ENCODE measurements around the gene TEFM.

TEFM gene

DNA sequence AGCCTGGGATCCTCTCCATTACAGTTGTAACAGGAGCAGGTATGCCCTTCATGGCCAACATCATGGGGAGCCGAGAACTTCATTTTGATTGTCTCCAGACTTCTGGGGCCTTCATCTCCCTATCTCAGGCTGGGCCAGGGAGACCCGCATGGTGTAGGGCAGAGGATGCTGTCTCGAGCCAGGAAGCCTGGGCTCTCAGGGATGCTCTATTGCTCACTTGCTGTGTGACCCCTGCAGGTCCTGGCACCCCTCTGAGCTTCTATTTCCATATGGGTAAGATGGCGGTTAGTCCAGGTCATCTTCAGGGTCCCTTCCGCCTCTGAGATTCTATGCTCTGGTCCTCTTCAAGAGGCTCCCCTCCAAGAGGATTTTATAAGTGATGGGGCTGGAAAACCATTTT is 44.2 kb upstream of the TEFM start:
- TF ChIP-seq, protein P1, sequence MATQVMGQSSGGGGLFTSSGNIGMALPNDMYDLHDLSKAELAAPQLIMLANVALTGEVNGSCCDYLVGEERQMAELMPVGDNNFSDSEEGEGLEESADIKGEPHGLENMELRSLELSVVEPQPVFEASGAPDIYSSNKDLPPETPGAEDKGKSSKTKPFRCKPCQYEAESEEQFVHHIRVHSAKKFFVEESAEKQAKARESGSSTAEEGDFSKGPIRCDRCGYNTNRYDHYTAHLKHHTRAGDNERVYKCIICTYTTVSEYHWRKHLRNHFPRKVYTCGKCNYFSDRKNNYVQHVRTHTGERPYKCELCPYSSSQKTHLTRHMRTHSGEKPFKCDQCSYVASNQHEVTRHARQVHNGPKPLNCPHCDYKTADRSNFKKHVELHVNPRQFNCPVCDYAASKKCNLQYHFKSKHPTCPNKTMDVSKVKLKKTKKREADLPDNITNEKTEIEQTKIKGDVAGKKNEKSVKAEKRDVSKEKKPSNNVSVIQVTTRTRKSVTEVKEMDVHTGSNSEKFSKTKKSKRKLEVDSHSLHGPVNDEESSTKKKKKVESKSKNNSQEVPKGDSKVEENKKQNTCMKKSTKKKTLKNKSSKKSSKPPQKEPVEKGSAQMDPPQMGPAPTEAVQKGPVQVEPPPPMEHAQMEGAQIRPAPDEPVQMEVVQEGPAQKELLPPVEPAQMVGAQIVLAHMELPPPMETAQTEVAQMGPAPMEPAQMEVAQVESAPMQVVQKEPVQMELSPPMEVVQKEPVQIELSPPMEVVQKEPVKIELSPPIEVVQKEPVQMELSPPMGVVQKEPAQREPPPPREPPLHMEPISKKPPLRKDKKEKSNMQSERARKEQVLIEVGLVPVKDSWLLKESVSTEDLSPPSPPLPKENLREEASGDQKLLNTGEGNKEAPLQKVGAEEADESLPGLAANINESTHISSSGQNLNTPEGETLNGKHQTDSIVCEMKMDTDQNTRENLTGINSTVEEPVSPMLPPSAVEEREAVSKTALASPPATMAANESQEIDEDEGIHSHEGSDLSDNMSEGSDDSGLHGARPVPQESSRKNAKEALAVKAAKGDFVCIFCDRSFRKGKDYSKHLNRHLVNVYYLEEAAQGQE (IDR thresholded peaks at IDR 0.05; ENCODE audit: insufficient read depth in 1 of 2, low read depth in 2 of 2, low read length in 2 of 2): no peak
- TF ChIP-seq POLR2AphosphoS5 (IDR thresholded peaks at IDR 0.05; ENCODE audit: low read depth, low read length): no peak
- no peak for TF ChIP-seq FOXP2 (optimal IDR thresholded peaks at IDR 0.05; ENCODE audit: borderline replicate concordance, extremely low read depth, extremely low read length, insufficient read depth)
- TF ChIP-seq SIN3A (IDR thresholded peaks at IDR 0.05; ENCODE audit: borderline replicate concordance, insufficient read depth, low read length): no peak
- TF ChIP-seq TAF1 (IDR thresholded peaks at IDR 0.05; ENCODE audit: borderline replicate concordance, insufficient read depth, low read length): no peak

GRCh38 chr17:30947796-30948195 is 41.8 kb upstream of the TEFM start:
- TF ChIP-seq, protein P1 (IDR thresholded peaks at IDR 0.05; ENCODE audit: insufficient read depth in 1 of 2, low read depth in 2 of 2, low read length in 2 of 2): no peak
- TF ChIP-seq TAF1 (IDR thresholded peaks at IDR 0.05; ENCODE audit: borderline replicate concordance, insufficient read depth, low read length): no peak
- no peak for TF ChIP-seq POLR2AphosphoS5 (IDR thresholded peaks at IDR 0.05; ENCODE audit: low read depth, low read length)
- no peak for TF ChIP-seq FOXP2 (optimal IDR thresholded peaks at IDR 0.05; ENCODE audit: borderline replicate concordance, extremely low read depth, extremely low read length, insufficient read depth)
- TF ChIP-seq SIN3A (IDR thresholded peaks at IDR 0.05; ENCODE audit: borderline replicate concordance, insufficient read depth, low read length): no peak

GRCh38 chr17:30942308-30943079 is 36.5 kb upstream of the TEFM start:
- TF ChIP-seq, protein P1 (IDR thresholded peaks at IDR 0.05; ENCODE audit: insufficient read depth in 1 of 2, low read depth in 2 of 2, low read length in 2 of 2): no peak
- TF ChIP-seq POLR2AphosphoS5 (IDR thresholded peaks at IDR 0.05; ENCODE audit: low read depth, low read length) (no peak), TAF1 (IDR thresholded peaks at IDR 0.05; ENCODE audit: borderline replicate concordance, insufficient read depth, low read length) (no peak), FOXP2 (optimal IDR thresholded peaks at IDR 0.05; ENCODE audit: borderline replicate concordance, extremely low read depth, extremely low read length, insufficient read depth) (no peak), SIN3A (IDR thresholded peaks at IDR 0.05; ENCODE audit: borderline replicate concordance, insufficient read depth, low read length) (no peak)

- TF ChIP-seq FOXP2 (optimal IDR thresholded peaks at IDR 0.05; ENCODE audit: borderline replicate concordance, extremely low read depth, extremely low read length, insufficient read depth): no peak
- TF ChIP-seq POLR2AphosphoS5 (IDR thresholded peaks at IDR 0.05; ENCODE audit: low read depth, low read length): no peak
- TF ChIP-seq SIN3A (IDR thresholded peaks at IDR 0.05; ENCODE audit: borderline replicate concordance, insufficient read depth, low read length): no peak
- no peak for TF ChIP-seq TAF1 (IDR thresholded peaks at IDR 0.05; ENCODE audit: borderline replicate concordance, insufficient read depth, low read length)
- TF ChIP-seq, protein P1 (IDR thresholded peaks at IDR 0.05; ENCODE audit: insufficient read depth in 1 of 2, low read depth in 2 of 2, low read length in 2 of 2): no peak
Observed at GRCh38 chr17:30939051-30939689, 33.1 kb upstream of the TEFM start.
